Occipital lobe (tissue), 2 donors: ENCODE measurements around the gene GRB7. TPM values are rescaled to one million over a fixed set of nuclear protein-coding genes. Genes with fewer than 3 reads are reported as not detected.

Experiments
- DNase-seq: peaks from one replicate; lab custom pipeline; 2025; lab: John Stamatoyannopoulos, UW
- total RNA-seq: library from RNA; depleted of rRNA; stranded (reverse); fragments of >200 nt; gene quantifications from one replicate; pipeline ENCODE4 v1.2.3, GENCODE V29; 2014

GRB7 gene
- total RNA-seq, 1 donor from 2014 or later = not detected

DNA sequence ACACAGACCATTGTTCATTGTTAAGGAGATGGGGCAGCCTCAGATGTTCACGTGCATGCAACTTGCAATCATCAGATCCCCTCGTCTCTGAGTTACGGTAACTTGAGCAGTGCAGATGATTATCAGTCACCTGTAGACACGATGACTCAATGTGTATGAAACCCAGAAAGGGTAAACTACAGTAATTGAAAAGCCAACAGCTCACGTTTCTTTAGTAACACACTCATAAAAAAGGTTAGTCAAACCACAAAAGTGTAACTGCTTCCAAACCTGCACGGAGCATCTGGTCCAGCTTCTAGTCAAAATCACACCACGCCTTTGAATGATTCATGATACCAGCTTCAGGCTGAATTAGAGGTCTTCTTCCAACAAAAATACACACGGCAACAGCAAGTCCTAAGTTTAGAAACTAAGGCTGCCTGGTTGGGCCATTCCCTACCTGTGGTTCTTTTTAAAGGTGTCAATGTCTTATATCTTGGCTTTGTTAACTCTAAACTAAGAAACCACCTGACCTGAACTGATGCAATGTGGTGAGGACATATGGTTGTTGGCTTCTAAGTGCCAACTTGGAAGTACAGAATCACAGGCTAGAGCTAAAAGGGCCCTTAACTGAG lies 32.3 kb downstream of the GRB7 start:
- DNase-seq = peak; percentile 18

GRCh38 chr17:39772415-39772814 lies 34.7 kb downstream of the GRB7 start:
- peak; percentile 15 for DNase-seq

- DNase-seq = no peak
These were observed 35.5 kb downstream of the GRB7 start for GRCh38 chr17:39772987-39773934.

GRCh38 chr17:39774047-39774446 lies 36.3 kb downstream of the GRB7 start:
- DNase-seq = no peak

DNA sequence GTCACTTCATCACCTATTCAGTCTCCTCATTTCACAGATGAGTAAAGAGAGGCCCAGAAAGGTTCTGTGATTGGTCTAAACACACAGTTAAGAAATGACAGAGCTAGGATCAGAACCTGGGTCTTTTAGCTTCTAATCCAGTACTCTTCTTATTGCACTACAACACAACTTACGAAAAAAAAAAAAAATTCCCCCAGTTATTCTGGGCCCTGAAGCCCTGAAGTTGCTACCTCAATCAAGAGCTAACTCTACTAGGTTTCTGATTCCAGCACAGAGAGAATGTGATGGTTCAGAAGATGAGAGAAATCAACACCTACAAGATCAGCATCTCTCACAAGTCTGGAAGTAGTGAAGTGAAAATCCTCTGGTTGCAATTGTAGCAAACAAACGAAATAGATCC lies 37.3 kb downstream of the GRB7 start:
- DNase-seq = no peak

- DNase-seq = no peak
These were observed 38.5 kb downstream of the GRB7 start for GRCh38 chr17:39776252-39776651.

GRCh38 chr17:39777534-39778365 lies 40.0 kb downstream of the GRB7 start:
- DNase-seq = no peak

- no peak for DNase-seq
These were observed 43.5 kb downstream of the GRB7 start for GRCh38 chr17:39781031-39781860.

DNA sequence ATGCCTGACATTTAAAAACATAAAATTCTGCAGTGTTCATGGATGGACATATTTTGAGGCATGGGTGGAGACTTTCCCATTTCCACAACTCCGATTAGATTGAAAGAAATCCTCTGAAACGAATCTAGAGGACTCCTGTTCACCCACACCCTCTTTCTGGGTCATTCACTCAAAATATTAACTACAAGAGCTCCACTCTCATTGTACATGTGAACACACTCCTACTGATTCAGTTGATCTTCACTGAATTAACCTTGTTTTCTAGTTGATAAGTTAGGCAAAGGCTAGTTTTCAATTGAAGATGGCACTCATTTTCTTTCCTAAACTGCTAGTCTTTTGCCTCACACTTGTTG lies 44.1 kb downstream of the GRB7 start:
- no peak for DNase-seq

DNA sequence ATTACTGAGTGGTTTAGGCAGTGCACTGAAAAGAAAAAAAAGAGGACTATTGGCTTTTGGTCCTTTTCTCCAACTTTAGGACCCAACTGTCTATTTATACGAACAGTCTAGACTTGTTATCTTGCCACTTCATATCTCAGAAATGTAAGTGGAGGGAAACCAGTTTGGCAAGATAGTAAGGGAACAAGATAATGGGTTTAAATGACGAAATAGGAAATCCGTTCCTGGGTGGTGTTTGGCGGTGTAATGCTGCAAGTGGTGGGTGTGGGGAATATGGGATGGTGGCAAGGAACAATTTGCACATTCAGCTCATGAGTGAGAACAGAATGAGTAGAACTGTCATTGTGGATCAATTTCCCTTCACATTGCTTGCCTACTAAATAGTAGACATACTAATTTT lies 44.7 kb downstream of the GRB7 start:
- DNase-seq = no peak

DNA sequence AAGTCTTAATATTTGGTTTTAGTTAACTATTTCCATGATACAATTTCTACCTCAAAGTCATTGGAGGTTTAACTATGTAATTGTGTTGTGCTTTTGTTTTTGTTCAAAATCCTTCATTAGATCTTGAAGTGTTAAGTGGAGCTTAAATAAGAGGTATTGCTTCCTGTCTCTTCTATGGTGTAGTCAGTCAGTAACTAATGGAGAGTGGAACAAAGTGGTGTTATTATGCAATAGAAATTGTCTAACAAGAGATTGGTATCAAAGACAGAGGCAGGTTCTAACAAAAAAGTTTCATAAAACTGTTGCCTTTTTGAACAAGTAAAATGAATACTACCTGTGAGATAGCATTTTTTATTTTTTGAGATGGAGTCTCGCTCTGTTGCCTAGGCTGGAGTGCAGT lies 45.2 kb downstream of the GRB7 start:
- no peak for DNase-seq

- DNase-seq = no peak
These were observed 49.3 kb downstream of the GRB7 start for GRCh38 chr17:39787041-39787440.

DNA sequence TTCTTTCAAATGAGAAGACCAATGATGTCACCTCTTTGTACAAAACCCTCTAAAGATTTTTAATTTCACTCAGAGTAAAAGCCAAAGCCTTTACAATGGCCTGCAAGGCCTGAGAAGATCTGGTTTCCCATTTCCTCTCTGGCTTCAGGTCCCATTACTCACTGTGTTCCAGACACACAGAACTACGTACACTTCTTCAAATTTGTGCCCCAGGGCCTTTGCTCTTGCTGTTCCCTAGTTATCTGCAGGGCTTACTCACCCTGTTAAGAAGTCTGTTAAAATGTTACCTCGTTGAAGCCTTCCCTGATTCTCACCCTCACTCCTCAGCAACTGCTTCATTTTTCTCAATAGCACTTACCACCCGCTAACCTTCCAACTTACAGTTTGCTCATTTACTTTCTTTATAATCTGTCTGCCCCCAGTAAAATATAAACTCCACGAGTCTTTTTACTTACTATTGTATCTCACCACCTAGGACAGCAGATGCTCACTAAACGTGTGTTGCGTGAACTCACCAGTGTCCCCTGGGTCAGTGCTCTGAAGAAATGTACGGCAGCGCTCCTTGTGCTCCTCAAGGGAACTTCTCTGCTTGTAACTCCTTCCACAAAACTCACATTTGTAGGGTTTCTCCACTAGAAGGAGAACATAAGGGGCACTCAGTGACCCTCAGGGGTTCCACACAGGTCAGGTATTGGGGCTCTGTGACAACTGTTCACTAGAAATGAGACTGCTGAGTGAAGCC lies 50.2 kb downstream of the GRB7 start:
- no peak for DNase-seq

DNA sequence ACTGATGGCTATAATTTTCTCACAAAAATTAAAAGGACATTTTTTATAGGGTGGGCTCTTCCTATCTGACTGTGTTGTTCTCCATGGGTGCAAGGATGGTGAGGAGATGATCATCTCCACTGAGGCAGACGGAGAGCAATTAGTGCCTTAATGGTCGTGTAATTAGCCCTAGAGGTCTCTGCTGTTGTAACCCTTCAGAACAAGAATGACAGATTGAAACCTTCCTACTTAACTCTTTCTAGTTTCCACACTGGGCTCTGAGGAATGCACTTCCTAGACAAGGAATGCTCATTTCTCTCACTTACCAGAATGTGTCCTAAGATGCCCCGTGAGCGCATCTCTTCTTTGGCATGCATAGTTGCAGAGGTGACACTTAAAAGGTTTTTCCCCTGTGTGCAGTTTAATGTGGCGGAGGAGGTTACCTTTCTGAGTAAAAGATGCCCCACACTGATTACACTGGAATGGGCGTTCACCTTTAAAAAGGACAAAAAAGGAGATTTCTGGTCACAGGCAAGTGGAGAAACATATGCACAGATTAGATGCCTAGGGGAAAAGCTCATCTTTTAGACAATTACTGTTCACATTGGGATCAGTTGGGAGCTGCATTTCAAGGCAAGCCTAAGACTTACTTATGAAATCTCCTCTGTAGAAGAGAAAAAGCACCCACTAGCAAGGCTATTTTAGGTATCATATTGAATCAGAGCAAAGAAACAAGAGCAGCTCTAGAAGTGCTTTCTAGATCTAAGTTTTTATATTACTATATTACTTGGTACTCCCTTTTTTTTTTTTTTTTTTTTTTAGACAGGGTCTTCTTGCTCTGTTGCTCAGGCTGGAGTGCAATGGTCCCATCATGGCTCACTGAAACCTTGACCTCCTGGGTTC lies 53.6 kb downstream of the GRB7 start:
- no peak for DNase-seq

- DNase-seq = no peak
These were observed 54.9 kb downstream of the GRB7 start for GRCh38 chr17:39792526-39793221.

DNA sequence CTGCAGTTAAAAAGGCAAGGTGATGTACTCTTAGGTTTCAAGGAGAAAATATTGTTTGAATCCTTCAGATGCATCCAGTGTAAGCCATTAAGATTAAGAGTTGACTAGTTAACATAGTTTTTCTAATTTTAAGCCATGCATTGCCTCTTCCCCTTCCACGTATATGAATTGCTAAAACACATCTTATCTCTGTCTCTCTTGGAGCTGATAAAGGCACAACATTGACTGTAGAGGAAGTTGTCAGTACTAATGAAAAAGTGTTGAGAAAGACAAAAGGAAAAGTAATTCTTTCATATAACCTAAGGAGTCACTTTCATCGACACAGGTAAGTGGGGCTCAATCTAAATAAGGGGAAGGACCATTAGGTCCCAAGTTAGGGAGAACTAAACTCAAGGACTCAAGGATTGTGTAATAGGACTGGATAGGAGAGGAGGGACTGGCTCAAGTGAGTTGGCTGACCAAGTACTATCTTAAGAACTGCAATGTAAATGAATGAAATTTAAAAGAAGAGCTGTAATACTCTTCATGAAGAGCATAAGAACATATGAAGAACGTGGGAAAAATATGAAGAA lies 55.6 kb downstream of the GRB7 start:
- no peak for DNase-seq

GRCh38 chr17:39794249-39794970 lies 56.7 kb downstream of the GRB7 start:
- no peak for DNase-seq
